Mesothelial cell of epicardium (in vitro differentiated cells): Measurements from ENCODE around the gene TSHR. TPM values are rescaled to one million over a fixed set of nuclear protein-coding genes. Genes with fewer than 3 reads are reported as not detected.

ENCODE experiments used
- DNase-seq, 2 experiments: peaks; one replicate each; pipeline ENCODE4 v3.0.0; 2021; ENCODE audit warnings: low spot score in 2 of 2; ENCODE audit not compliant: unreplicated experiment in 2 of 2
- H3K27ac Mint-ChIP-seq: 2 replicates; pipeline ENCODE4 v1.8.0; 2021; ENCODE audit warnings: mixed read lengths
- H3K27me3 Mint-ChIP-seq: 2 replicates; pipeline ENCODE4 v1.8.0; 2021; ENCODE audit warnings: low read depth, mixed read lengths
- H3K36me3 Mint-ChIP-seq: 2 replicates; pipeline ENCODE4 v1.8.0; 2021; ENCODE audit warnings: mixed read lengths
- H3K4me1 Mint-ChIP-seq: 2 replicates; pipeline ENCODE4 v1.8.0; 2021; ENCODE audit warnings: mixed read lengths
- H3K4me3 Mint-ChIP-seq: 2 replicates; pipeline ENCODE4 v1.8.0; 2021; ENCODE audit warnings: mild to moderate bottlenecking, moderate library complexity, mixed read lengths
- H3K9me3 Mint-ChIP-seq: 2 replicates; pipeline ENCODE4 v1.8.0; 2021; ENCODE audit warnings: mixed read lengths
- CTCF ChIP-seq: fragments of 200-600 bp; sonication (generic); IDR thresholded peaks from one replicate; pipeline ENCODE4 v1.5.0; 2021; ENCODE audit warnings: antibody characterized with exemption; ENCODE audit not compliant: unreplicated experiment
- total RNA-seq: library from RNA; stranded (reverse); gene quantifications from 3 replicates; pipeline ENCODE4 v1.2.1, GENCODE V29; 2021

TSHR gene
- total RNA-seq, 1 donor from 2014 or later = not detected

- H3K4me3 Mint-ChIP-seq = no peak overlapping the region
- H3K27me3 Mint-ChIP-seq = no peaks in the 10 kb centered on the region
- no peak for DNase-seq
- peaks cover 6% of the 10 kb centered on the region for H3K4me1 Mint-ChIP-seq
- H3K9me3 Mint-ChIP-seq = no peaks in the 10 kb centered on the region
- no peak for TF ChIP-seq CTCF
- H3K36me3 Mint-ChIP-seq = no peaks in the 10 kb centered on the region
- no peak overlapping the region for H3K27ac Mint-ChIP-seq
Observed at GRCh38 chr14:81165188-81165587, 209.8 kb downstream of the TSHR start.

- TF ChIP-seq CTCF = no peak
- no peak for DNase-seq
- Mint-ChIP-seq H3K27ac (no peak overlapping the region), H3K9me3 (no peaks in the 10 kb centered on the region), H3K4me3 (no peak overlapping the region), H3K36me3 (no peaks in the 10 kb centered on the region), H3K4me1 (peaks cover 11% of the 10 kb centered on the region), H3K27me3 (no peaks in the 10 kb centered on the region)
Observed at GRCh38 chr14:81166121-81166520, 210.7 kb downstream of the TSHR start.

GRCh38 chr14:81169267-81169666, 213.8 kb downstream of the TSHR start:
- H3K9me3 Mint-ChIP-seq = no peaks in the 10 kb centered on the region
- no peak for DNase-seq
- peak overlapping the region; percentile 96 for H3K27ac Mint-ChIP-seq
- no peak for TF ChIP-seq CTCF
- peaks cover 11% of the 10 kb centered on the region for H3K4me1 Mint-ChIP-seq
- no peaks in the 10 kb centered on the region for H3K27me3 Mint-ChIP-seq
- H3K4me3 Mint-ChIP-seq = peak overlapping the region; percentile 92
- no peaks in the 10 kb centered on the region for H3K36me3 Mint-ChIP-seq

GRCh38 chr14:81169711-81170103, 214.3 kb downstream of the TSHR start:
- no peak for DNase-seq
- Mint-ChIP-seq H3K4me1 (peaks cover 11% of the 10 kb centered on the region), H3K27me3 (no peaks in the 10 kb centered on the region), H3K27ac (peak overlapping the region; percentile 96), H3K4me3 (peak overlapping the region; percentile 92), H3K9me3 (no peaks in the 10 kb centered on the region), H3K36me3 (peaks cover 2% of the 10 kb centered on the region)
- TF ChIP-seq CTCF = no peak

GRCh38 chr14:81170104-81170828, 214.8 kb downstream of the TSHR start:
- no peaks in the 10 kb centered on the region for H3K27me3 Mint-ChIP-seq
- H3K36me3 Mint-ChIP-seq = peaks cover 3% of the 10 kb centered on the region
- DNase-seq = peak; percentile 76 to 87
- H3K27ac Mint-ChIP-seq = peak overlapping the region; percentile 96
- H3K4me1 Mint-ChIP-seq = peaks cover 11% of the 10 kb centered on the region
- no peaks in the 10 kb centered on the region for H3K9me3 Mint-ChIP-seq
- peak; percentile 88 for TF ChIP-seq CTCF
- H3K4me3 Mint-ChIP-seq = peak overlapping the region; percentile 92
